ENCODE measurements around the gene TREX2. TPM values are rescaled to one million over a fixed set of nuclear protein-coding genes. Genes with fewer than 3 reads are reported as not detected.

Gene TREX2
- total and polyA plus RNA-seq, 10 of the 15 experiments (the other 5 are each of a cell fraction or from before 2014, with no cell fraction given): 0.09 to 0.97 (median 0.60) TPM; not detected in 3

DNA sequence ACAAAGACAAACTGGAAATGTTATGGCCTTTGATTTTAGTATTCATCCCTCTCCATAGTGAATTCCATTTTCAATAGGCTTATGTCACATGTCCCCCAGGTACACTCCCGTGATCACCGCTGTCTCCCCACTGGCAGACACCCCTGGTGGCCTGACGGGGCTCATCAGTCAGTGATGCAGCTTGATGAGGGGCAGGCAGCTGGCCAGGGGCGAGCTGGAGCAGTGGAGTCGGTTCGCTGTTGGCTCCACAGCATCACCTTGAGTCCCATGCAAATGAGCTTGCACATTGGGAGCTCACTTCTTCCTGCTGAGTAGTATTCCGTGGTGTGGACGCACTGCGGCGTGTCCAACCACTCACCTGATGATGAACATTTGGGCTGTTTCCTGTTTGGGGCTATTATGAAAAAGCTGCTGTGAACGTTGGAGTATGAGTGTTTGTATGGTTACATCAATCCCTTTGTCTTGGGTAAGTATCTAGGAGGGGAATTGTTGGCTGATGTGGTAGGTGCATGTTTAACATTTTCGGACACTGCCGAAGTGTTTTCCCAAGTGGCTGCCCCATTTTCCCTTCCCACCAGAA lies 5.2 kb downstream of the TREX2 start (continued):
- TF ChIP-seq, protein P1, sequence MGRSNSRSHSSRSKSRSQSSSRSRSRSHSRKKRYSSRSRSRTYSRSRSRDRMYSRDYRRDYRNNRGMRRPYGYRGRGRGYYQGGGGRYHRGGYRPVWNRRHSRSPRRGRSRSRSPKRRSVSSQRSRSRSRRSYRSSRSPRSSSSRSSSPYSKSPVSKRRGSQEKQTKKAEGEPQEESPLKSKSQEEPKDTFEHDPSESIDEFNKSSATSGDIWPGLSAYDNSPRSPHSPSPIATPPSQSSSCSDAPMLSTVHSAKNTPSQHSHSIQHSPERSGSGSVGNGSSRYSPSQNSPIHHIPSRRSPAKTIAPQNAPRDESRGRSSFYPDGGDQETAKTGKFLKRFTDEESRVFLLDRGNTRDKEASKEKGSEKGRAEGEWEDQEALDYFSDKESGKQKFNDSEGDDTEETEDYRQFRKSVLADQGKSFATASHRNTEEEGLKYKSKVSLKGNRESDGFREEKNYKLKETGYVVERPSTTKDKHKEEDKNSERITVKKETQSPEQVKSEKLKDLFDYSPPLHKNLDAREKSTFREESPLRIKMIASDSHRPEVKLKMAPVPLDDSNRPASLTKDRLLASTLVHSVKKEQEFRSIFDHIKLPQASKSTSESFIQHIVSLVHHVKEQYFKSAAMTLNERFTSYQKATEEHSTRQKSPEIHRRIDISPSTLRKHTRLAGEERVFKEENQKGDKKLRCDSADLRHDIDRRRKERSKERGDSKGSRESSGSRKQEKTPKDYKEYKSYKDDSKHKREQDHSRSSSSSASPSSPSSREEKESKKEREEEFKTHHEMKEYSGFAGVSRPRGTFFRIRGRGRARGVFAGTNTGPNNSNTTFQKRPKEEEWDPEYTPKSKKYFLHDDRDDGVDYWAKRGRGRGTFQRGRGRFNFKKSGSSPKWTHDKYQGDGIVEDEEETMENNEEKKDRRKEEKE (IDR thresholded peaks at IDR 0.05): no peak
- TF ChIP-seq POU2F2 (IDR thresholded peaks at IDR 0.05; ENCODE audit: borderline replicate concordance, low read depth, low read length) (no peak), JUNB (IDR thresholded peaks at IDR 0.05) (no peak), POLR2AphosphoS5 (IDR thresholded peaks at IDR 0.05; ENCODE audit: low read length) (no peak)

- ChIA-PET RAD21 (ENCODE audit: unreplicated experiment) (no interaction called here), SMC1A (ENCODE audit: uncharacterized antibody, unreplicated experiment) (no interaction called here), POLR2A (no interaction called here), CTCF (no interaction called here)
- in situ Hi-C loops (cut with MboI) (no loop called here), intact Hi-C loops (cut with micrococcal nuclease; ENCODE audit: unreplicated experiment) (no loop called here)
- Histone ChIP-seq H3K27ac (ENCODE audit: control insufficient read depth, insufficient read depth) (no peak overlapping the region), H3K4me3 (no peak overlapping the region), H3K4me1 (ENCODE audit: control insufficient read depth, insufficient read depth, low read length) (no peaks in the 10 kb centered on the region), H3K27me3 (replicated peaks in 1 of 2; ENCODE audit: control insufficient read depth in 2 of 2, insufficient read depth in 2 of 2, low read length in 1 of 2) (no peaks in the 10 kb centered on the region), H2AFZ (ENCODE audit: control insufficient read depth, low read depth, low read length) (no peak overlapping the region), H3K9ac (ENCODE audit: control insufficient read depth, insufficient read depth, low read length) (no peak overlapping the region), H4K20me1 (ENCODE audit: control insufficient read depth, insufficient read depth) (no peaks in the 10 kb centered on the region), H3K36me3 (ENCODE audit: control insufficient read depth in 2 of 2, insufficient read depth in 2 of 2, low read length in 1 of 2) (no peaks in the 10 kb centered on the region), H3K4me2 (ENCODE audit: control insufficient read depth, insufficient read depth) (no peak overlapping the region), H3K9me3 (replicated peaks; ENCODE audit: control insufficient read depth, insufficient read depth, low read length) (no peaks in the 10 kb centered on the region; the same call in 2 of the 3 replicates), H3K79me2 (ENCODE audit: control insufficient read depth, insufficient read depth, low read length) (no peaks in the 10 kb centered on the region)
- TF ChIP-seq BCL3 (IDR thresholded peaks at IDR 0.05; ENCODE audit: borderline replicate concordance, insufficient read depth, low read depth, low read length, poor library complexity, severe bottlenecking) (peak; percentile 98), PBX3 (IDR thresholded peaks at IDR 0.05; ENCODE audit: insufficient replicate concordance, low read depth, low read length) (peak; percentile 21)
- TF ChIP-seq, protein P2, sequence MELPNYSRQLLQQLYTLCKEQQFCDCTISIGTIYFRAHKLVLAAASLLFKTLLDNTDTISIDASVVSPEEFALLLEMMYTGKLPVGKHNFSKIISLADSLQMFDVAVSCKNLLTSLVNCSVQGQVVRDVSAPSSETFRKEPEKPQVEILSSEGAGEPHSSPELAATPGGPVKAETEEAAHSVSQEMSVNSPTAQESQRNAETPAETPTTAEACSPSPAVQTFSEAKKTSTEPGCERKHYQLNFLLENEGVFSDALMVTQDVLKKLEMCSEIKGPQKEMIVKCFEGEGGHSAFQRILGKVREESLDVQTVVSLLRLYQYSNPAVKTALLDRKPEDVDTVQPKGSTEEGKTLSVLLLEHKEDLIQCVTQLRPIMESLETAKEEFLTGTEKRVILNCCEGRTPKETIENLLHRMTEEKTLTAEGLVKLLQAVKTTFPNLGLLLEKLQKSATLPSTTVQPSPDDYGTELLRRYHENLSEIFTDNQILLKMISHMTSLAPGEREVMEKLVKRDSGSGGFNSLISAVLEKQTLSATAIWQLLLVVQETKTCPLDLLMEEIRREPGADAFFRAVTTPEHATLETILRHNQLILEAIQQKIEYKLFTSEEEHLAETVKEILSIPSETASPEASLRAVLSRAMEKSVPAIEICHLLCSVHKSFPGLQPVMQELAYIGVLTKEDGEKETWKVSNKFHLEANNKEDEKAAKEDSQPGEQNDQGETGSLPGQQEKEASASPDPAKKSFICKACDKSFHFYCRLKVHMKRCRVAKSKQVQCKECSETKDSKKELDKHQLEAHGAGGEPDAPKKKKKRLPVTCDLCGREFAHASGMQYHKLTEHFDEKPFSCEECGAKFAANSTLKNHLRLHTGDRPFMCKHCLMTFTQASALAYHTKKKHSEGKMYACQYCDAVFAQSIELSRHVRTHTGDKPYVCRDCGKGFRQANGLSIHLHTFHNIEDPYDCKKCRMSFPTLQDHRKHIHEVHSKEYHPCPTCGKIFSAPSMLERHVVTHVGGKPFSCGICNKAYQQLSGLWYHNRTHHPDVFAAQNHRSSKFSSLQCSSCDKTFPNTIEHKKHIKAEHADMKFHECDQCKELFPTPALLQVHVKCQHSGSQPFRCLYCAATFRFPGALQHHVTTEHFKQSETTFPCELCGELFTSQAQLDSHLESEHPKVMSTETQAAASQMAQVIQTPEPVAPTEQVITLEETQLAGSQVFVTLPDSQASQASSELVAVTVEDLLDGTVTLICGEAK (IDR thresholded peaks at IDR 0.05; ENCODE audit: borderline replicate concordance): no peak
- no peak for ATAC-seq
- FAIRE-seq: no peak
- WGBS (ENCODE audit: insufficient coverage, insufficient replicate concordance, low lambda C conversion rate, missing lambda C conversion rate): 21% methylated on average over 4 of the region's 4 CpGs
- no TSS peak for BruUV-seq (replicated peaks)
- no peak for DNase-seq (ENCODE audit: low read depth, low spot score)
Observed at GRCh38 chrX:153439977-153440376, 5.9 kb downstream of the TREX2 start.
